HG03432 (cell line): Measurements from ENCODE around the gene ALDH1L2.
"Not testable (repeated sequence)": the region's sequence is repeated elsewhere in the genome, so short reads cannot be mapped to it uniquely, and the experiment has no call there.

Source experiments
- ATAC-seq: cut with Tn5 transposase; IDR thresholded peaks from one replicate; pipeline ENCODE4 v1.9.1; 2021; ENCODE audit warnings: mild to moderate bottlenecking, moderate library complexity; ENCODE audit not compliant: unreplicated experiment

ALDH1L2 gene

DNA sequence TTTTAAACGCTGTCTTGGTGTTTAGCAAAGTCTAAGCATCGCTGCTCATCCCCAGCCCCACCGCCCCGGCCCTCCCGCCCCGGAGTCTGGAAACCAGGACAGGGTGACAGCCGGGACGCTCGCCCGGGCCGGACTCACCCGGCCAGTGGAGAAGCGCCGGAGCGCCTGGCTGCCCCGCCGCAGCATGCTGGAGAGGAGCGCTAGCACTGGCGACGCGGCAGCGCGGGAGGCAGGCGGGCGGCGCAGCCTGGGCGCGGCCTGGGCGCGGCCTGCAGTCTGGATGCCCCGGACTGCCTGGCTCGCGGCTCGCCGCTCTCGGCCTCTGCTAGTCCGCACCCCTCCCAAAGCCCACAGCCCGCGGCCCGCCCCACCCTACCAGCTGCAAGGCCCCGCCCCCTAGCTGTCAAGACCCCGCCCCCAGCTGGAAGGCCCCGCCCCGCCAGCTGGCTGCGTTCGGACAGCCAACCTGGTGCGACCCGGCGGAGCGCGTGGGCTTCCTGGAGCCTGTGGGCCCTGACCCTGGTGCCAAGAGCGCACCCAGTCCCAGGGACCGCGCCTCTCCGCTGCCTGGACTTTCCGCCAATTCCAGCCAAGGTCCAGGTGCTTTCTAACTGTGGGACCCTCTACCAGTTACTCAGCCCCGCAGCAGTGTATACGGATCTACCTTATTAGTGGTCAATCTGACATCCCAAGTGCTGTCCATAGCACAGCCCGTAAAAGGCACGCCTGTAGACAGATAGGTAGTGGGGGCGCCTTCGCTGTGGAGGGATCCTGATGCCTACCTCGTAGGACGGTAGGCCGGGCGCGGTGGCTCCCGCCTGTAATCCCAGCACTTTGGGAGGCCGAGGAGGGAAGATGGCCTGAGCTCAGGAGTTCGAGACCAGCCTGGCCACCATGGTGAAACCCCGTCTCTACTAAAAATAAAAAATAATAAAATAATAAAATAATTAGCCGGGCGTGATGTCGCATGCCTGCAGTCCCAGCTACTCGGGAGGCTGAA lies at the start of gene ALDH1L2:
TSS of gene ALDH1L2 (minus strand) at position 208 of the 1,000 bp plus-strand sequence. CDS start at position 186, 22 bp downstream.
- ATAC-seq = peak; percentile 88

DNA sequence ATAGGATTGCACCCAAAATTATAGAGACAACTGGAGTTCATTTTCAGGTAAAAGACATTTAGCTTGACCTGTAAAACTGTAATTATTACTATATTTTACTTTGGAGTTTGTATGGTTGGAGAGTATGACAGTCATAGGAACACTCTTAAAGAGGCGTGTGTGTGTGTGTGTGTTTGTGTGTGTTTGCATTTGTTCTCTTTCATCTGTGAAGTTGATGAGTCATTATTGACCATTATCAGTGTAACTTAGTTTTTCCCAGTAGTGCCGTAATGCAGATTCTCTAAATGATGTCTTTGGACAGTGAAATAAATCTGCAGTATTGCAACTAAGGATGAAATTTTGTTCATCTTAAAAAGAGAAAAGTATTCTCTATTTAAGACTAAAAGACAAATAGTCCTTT lies 36.3 kb upstream of the ALDH1L2 start:
- ATAC-seq = no peak

DNA sequence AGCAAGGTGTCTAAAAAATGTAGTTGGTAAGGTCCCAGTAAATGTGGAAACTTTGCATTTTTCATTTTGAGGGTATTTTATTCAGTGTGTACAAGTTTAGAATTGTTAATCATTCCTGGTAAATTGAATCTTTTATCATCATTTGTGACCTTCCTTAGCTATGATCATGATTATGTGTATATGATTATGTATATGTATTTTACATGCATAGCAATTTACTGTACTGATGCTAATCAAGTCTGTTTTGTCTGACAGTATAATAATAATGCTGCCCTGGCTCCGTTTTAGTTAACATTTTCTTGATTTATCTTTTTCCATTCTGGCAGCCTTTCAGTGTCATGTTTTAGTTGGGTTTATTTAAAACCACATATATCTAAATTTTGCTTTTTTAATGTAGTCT lies 32.7 kb upstream of the ALDH1L2 start:
- ATAC-seq = no peak

DNA sequence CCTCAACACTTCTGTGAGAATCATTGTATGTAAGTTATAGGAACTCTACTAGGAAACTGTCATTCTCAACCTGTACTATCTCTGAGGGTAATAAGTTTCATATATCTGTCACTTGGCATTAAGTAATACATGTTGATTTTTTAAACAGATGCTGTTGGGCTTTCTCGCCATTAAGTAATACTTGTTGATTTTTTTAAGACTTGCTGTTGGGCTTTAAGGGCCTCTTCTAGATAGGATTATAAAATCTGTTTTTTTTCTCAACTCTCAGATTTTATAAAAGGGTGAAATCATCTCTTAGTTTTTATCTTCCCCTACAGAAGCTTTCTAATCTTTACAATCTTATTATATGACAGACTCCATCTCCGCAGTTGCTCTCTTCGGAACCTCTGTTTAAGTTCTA lies 28.8 kb upstream of the ALDH1L2 start:
- ATAC-seq = no peak

DNA sequence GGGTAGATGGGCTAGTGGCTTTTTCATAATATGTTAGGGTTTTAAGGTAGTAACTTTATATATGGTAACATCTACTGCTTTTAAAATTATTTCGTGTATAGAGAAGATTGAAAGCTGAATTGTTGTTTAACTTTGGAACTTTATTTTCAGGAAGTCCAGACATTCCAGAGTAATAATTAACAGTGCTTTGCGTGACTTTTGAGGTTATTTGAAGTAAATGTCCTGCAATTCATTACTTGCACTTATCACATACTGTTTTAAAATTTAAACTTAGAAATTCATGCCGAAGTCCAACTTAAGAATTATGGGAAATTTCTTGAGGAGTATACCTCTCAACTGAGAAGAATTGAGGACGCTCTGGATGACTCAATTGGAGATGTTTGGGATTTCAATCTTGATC lies 26.6 kb upstream of the ALDH1L2 start:
- ATAC-seq = no peak

DNA sequence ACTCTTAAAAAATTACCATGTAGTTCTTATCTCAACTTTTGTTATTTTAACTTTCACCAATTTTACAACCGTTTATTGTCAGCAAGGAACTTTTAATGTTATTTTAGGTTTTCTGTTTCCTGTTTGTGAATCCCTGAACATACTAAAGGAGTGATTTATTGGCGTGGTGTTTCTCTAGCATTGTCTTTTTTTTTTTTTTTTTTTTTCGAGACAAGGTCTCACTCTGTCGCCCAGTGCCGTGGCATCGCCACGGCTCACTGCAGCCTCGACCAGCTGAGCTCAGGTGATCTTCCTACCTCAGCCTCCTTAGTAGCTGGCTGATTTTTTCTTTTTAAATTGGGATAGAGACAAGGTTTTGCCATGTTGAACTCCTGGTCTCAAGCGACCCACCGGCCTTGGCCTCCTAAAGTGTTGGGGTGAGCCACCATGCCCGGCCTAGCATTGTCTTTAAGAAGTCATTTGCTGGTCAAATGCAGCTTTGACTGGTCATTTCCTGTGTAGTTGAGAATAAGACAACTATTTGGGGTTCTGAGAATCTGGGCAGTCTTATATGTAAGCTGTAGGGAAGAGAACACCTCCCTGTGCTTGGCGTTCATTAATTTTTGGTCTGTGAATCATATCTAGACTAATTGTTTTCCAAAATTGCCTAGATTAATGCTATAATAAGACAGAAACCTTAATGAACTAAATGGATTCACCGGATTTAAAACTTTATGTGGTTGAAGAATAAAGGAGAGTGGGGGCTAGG lies 25.4 kb upstream of the ALDH1L2 start:
- ATAC-seq = peak; percentile 30

DNA sequence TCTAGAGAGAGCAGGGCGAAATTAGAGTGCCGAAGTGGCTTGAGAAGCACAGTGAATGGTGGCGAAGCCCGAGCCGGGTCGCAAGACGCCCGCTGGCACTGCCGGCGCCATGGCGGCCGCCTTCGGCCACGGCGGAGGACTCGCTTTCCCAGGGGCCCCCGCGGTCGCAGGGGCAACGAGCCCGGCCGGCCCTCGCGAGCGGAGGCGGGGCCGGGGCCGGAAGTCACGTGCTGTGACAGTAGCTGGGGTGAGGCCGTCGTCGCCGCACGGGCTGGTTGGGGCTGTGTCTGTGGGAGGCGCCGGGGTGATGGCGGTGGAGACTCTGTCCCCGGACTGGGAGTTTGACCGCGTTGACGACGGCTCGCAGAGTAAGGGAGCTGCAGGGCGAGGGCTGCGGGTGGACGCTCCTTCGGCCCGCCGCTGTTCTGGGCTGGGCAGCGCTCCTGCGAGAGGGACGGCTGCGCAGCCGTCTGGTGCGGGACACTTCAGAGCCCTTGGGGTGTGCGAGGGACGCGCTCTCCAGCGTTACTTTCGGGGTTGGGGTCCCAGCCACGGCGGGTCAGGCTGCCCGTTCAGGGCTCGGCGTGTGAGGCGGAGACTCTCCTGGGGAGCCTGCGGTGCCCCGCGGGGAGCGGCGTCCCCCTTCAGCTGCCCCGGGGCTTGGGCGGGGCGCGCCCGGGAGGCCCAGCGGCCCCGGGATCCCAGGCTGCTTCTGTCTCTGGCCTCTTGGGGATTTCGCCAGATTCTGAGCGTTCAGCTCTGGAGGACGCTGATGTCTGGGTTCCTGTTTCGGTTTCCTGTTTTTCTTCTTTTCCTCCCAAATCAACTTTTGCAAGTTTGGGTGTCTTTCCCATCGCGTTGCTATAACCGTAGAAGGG lies 23.5 kb upstream of the ALDH1L2 start, which contains the start of gene WASHC4:
TSS of gene WASHC4 (plus strand) at position 238 of the 878 bp plus-strand sequence. CDS start at position 308, 70 bp downstream.
- ATAC-seq = peak; percentile 91

DNA sequence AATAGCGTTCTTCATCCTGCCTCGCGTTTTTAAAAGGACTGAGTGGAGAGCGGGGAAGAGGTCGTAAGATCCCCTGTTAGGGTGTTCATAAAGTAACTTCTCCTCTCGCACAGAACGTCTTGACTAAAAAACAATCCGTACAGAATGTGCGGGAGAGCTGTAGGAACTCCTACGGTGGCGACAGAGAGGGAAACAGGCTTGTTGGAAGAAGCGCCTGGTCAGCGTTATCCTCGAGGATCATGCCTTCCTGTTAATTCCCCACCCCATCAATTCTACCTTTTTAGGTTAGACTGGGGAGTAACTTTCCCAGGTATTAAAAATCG lies 22.9 kb upstream of the ALDH1L2 start:
- peak; percentile 9 for ATAC-seq

DNA sequence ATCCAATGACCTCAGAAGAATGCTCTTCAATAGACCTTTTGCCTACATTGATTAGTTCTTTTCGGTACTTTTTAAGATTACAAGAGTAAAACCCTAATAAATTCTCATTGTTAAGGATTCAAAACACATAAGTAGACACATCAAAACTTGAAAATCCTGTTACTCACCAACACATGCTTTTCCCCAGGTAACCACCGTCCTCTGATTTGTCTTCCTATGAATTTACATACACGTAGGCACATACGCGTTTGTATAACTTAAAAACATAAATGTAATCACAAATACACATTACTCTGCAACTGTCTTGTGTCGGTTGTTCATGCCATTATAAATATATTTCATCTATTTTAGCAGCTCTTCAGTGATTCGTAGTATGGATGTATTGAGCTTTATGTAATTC lies 22.4 kb upstream of the ALDH1L2 start:
- no peak for ATAC-seq

DNA sequence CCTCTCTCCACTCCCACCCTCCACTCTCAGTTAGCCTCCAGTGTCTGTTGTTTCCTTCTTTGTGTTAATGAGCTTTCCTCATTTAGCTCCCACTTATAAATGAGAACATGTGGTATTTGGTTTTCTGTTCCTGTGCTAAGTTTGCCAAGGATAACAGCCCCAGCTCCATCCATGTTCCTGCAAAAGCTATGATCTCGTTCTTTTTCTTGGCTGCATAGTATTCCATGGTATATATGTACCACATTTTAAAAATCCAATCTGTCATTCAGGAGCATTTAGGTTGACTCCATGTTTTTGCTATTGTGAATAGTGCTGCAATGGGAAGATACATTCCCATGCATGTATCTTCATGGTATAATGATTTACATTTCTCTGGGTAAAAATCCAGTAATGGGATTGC lies 20.5 kb upstream of the ALDH1L2 start:
- no peak for ATAC-seq

DNA sequence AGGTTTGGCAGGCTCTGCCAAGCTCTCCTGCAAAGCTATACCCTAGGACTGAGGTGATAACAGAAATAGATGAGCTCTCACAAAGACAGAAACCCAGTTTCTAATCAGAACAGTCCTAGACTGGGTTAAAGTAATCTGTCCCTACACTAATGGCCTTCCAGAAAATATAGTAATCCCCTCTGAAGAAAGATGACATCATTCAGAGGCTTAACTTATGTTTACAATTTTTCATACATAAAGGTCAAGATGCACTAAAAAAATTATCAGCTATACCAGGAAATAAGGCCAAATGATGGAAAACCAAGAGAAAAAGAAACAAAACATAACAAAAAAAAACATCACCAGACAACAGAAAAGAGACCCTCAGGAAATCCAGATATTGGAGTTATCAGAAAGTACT lies 18.4 kb upstream of the ALDH1L2 start:
- no peak for ATAC-seq

DNA sequence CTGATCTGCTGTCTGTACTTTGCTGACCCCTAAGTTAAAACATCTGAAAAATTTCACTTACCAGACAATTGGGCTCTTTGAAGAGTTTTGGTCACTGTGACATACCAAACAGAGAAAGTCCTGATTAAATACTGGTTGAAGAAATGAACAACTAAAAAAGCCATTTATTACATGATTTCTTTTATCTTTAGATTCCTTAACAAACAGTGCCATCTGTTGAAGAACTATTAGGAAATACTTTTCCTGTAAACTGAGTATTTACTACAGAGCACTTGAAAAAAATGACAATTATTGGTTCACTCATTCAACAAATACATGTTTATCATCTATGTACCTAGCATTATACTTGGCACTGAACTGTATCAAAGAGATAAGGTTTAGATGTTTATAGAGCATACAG lies 16.7 kb upstream of the ALDH1L2 start:
- no peak for ATAC-seq

DNA sequence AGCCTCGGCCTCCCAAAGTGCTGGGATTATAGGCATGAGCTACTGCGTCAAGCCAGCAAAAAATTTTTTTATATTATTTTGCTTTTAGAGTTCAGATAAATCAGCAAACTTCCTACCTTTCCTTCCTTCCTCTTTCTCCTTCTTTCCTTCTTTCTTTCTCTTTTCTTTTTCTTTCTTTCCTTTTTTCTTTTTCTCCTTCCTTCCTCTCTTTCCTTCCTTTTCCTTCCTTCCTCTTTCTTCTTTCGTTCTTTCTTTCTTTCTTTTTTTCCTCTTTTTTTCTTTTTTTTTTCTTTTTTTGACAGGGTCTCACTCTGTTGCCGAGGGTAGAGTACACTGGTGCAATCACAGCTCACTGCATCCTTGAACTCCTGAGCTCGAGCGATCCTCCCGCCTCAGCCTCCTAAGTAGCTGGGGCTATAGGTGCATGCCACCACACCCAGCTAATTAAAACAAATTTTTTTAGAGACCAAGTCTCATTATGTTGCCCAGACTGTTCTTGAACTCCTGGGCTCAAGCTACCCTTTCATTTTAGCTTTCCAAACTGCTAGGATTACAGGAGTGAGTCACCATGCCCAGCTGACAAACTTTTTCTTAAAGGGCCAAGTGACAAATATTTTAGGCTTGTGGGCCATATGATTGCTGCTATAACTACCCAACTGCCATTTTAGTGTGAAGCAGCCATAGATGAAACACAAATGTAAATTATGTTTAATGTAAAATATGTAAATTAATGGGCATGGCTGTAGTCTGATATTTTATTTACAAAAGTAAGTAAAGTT lies 16.1 kb upstream of the ALDH1L2 start:
- no peak for ATAC-seq

DNA sequence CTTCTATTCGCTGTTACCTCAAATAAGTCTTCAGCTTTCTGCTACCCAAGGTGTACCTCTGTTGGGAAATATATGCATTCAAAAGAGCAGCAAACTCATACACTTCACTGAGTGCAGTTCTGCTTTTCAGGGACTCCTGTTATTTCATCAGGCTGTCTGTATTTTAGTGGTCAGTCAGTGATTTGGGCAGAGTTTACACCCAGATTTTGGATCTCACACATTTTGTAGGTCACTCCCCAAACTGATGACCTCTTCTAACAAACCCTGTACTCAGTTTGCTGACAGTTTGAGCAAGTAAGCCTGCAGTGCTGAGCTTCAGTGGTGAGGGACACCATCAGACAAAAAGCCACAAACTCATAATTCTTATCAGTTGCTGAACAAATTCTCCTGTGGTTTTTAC lies 15.1 kb upstream of the ALDH1L2 start:
- ATAC-seq = no peak

DNA sequence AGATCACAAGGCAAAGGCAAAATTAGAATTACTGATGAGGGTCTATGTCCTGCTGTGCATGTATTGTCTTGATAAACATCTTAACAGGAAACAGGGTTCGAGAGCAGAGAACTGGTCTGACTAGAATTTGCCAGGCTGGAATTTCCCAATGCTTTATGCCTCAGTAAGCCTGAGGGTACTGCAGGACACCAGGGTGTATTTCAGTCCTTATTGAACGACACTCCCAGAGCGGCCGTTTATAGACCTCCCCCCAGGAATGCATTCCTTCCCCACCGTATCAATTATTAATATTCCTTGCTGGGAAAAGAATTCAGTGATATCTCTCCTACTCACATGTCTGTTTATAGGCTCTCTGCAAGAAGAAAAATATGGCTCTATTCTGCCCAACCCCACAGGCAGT lies 11.1 kb upstream of the ALDH1L2 start:
- ATAC-seq = not testable (repeated sequence)

DNA sequence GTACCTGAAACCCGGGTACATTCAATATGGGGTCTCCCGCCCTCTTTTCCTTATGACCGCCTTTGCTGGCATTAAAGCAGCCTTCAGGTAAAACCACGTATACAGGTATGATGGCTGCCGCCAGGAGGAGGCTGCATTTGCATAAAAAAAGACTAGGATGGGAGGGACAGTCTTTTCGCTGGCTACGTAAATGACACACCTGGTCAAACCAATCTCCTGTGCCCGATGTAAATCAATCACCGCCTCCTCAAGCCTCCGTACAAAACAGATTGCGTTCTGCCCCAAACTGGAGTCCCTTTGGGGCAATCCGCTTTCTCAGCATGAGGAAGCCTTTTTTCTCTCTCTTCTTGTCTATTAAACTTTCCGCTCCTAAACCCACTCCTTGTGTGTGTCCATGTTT lies 8.1 kb upstream of the ALDH1L2 start:
- ATAC-seq = no peak

DNA sequence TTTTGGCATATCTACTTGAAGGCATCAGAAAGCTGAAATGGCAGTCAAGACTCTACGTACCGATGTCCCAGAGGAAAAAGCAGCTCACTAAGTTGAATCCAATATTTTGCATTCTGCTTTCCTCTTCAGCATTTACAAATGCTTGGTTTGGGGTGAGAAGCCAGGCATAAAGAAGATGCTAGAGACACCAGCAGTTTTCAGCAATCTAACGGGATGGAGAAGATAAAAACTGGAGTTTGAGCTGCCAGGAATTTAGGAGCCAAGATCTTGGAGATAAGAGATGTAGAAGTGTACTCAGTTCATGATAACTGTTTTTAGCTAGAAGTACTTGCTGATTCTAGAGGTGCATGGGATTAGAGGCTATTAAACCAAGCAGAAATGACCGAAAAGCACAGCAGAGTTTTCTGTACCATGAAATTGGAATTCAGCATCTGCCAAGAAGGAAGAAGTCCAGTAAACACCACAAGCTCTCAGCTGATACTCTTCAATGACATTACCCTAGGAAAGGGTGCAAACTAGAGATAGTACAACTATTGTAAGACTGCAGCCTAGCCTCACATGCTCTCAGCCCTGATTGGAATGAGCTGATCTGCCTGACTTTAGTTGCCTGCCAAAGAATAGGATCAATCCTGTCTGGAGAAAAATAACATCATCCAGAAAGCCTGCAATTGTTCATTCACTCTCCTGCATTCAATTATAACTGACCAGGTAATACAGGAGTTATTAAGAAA lies 7.4 kb upstream of the ALDH1L2 start:
- no peak for ATAC-seq

DNA sequence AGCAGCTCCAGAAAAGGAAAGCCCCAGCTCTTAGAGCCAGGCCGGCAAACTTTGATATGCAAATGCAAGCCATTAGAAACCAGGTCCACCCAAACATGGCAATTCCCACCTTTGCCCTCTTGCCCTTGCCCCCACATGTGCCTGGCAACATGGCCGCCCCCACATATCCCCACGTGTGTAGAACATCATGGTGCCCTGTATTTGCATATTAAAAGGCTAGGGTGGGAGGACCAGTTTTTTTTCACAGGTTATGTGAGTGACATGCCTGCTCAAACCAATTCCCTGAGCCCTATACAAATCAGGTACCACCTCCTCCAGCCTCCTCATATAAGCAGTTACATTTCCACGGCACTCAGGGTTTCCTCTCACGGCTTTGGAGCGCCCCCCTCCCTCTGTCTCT lies 6.1 kb upstream of the ALDH1L2 start:
- ATAC-seq = no peak

DNA sequence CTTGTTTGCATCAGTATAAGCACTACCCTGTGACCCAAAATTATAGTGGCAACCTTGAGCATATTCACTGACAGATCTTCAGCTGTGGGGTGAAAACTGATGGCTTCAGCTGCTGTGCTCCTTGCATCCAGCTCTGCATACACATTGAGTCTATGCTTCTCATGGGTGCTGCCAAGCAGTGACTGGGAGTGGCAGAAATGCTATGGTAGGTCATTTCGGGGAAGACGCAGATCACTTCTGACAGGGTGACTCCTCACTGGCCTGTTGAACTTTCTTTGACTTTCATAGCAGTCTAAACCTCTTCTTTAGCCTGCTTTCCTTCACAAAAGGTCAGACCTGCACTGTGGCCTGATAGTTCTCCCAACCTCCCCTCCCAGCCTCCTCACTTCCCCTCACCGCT lies 5.6 kb upstream of the ALDH1L2 start:
- ATAC-seq = no peak

DNA sequence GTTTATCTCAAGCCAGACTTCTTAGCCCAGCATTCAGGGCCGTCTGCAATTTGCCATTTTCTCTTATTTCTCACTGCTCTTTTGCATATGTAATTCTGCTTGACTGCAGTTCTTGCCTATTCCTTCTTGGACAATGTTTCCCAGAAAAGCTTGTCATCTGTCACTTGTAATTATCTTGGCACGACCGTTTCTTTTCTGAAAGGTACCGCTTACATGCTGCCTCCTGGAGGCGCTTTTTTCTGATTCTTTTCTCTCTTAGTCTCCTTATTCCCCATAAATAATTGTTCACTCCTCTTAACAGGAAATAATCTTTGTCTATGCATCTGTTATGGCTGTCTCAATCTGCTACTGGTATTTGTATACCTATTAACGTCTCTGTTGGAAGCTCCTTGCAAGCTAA lies 1.2 kb upstream of the ALDH1L2 start:
- ATAC-seq = no peak
